CD4-positive, alpha-beta T cell treated with Interleukin-10 for 1 hour (primary cell): ENCODE measurements around the gene LGMN.
"Not testable (repeated sequence)": the region's sequence is repeated elsewhere in the genome, so short reads cannot be mapped to it uniquely, and the experiment has no call there.

ENCODE experiments used
- DNase-seq: peaks from one replicate; pipeline ENCODE4 v3.0.0-alpha.2; 2020

The LGMN gene

DNA sequence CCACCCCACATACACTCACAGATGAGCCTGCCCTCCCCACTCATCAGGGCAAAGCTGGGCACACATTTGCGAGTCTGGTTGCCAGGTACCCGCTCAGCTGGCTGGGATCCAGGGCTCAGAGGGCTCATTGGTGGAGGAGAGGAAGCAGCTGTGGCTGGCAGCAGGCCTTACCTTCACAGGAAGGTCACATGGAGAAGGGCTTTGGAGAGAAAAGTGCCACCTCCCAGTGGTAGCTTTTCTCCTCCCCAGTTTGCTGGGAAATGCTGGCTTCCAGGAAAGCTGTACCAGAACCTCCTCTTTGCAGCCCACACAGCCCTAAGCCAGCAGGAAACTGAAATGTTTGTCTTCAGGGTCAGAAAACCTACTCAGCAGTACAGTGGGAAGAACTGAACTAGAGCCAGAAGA, 55.6 kb downstream of the LGMN start:
- DNase-seq: peak; percentile 27

DNA sequence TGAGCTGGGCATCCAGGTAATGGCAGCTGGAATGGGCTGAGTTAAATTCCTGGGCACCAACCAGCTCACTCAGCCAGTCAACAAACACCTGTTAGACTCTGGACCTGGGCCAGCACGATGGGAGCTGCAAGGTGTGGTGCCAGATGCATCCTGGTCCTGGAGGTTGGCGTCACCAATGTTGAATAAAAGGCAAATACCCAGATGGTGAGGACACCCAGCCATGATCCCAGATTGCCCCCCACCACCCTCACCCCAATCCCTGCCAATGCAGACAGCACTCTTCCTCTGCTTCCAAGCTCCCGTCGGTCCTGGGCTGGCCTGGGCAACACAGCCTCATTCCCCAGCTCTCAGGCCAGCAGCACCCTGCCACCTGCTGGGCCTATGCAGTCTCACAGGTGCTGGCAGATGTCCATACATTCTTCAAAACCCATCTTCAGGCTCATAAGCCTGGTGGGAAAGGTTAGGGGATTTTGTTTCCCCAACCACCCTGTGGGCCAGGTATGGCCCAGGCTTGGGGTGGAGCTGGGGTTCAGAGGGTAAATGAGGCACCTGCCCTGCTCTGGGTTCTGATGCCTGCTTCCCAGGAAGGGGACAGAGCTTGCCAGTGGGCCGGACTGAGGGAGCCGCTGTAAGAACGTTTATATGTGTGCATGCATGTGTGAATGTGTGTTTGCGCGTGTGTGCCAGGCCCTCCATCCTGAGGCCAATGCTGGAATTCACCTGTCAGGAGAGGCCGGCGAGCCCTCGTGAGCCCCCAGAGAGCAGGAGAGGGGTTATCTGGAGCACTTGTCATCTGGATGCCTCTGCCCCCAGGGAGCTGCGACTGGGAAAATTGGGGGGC, 58.0 kb downstream of the LGMN start:
- DNase-seq: no peak

DNA sequence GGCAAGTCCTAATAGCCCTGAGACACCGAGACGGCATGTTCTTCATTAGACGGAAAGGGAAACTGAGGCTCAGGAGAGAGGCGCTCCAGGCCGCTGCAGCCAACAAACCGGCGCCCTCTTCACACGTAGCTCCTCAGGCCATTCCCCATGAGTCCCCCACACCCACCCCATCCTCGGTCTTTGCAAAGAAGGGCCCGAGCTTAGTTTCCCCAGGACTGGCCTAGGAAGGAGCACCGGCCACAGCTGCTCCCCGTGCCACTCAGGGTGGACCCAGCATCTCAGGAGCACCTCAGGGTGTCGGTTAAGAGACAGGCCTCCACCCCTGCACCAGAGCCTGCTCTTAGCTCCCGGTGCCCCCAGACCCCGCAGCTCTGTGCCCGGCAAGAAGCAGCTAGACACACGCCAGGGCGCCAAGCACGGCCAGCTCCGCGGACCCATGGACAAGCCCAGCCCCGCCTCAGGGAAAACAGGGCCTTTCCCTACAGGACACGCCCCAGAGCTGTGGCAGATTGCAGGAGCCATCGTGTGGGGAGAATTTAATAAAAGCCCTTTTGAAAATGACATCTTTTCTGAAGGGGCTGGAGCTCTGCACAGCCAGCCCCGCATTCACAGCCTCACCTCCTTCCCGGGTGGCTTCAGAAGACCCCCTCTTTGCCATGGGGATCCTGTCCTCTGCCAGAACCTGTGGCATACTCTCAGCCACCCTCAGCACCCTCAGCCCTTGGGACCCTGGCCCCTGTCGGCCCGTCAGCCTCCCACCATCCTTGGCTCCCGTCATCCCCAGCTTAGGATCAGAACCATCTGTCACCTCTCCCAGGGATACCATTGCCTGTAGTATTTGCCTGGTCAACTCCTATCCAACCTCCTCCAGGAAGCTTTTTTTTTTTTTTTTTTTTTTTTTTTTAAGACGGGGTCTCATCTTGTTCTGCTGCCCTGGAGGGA, 59.7 kb downstream of the LGMN start:
- no peak for DNase-seq

DNA sequence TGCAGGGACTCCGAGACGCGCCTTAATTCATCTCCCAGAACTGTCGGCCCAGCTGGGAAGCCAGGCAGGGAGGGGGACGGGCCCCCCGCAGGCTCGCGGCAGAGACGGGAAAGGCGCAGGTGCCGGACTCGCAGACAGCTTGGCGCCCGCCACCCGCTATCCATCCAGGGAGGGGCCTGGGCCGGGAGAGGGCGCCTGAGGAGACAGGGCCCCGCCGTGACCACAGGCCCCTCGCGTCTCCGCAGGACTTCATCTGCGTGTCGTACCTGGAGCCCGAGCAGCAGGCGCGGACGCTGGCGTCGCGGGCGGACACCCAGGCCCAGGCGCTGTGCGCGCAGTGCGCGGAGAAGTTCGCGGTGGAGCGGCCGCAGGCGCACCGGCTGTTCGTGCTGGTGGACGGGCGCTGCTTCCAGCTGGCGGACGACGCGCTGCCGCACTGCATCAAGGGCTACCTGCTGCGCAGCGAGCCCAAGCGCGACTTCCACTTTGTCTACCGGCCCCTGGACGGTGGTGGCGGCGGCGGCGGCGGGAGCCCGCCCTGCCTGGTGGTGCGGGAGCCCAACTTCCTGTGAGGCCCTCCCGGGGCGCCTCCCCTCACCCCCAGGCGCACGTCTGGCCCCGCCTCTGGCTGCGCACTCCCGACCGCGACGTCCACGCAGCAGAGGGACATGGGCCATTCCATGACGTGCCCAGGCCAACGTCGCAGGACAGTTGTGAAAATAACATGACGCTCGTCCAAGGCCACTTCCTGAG, 60.6 kb downstream of the LGMN start:
- DNase-seq: no peak

DNA sequence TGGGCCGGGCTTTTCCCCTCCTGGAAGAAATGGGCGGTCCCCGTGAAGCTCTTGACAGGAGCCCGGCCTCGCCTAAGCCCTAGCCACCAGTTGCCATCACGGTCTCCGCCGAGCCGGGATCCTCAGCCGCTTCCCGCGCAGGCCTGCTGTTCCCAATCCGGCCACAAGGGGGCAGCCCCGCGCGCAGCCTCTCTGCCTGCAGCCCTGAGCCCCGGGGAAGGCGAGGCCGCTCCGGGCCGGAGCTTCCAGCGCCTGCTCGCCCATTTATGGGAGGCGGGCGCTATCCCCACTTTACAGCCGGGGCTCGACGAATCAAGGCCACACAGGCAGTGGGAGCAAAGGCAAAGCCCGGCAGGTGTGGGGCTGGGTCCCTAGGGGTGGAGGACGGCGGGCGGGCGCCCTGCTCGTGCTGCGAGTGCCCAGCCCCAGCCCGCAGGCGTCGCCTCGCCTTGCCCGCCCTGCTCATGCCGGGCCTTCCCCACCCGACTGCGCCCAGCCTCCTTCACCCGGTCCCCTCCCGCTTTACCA, 61.5 kb downstream of the LGMN start:
- DNase-seq: peak; percentile 74

DNA sequence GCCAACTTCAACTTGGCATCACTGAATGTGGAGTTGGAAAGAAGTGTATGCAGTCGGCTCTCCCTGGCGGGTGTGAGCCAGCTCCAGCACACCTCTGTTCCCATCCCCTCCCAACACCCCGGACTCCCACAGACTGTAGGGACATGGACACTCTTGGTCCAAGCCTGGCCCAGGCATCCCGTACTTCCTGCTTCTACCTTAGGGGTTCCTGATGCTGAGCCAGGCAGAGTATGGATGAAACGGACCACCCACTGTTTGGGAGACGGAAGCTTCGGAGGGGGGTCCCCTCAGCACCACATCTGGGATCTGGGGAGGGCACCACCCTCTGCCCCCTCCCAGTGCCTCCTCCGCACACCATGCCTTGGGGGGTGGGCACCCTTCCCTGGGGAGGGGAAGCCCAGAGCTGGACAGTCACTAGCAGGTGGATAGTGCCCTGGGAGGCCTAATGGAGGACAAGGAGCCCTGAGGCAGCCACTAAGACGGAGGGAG, 62.0 kb downstream of the LGMN start:
- DNase-seq: no peak

DNA sequence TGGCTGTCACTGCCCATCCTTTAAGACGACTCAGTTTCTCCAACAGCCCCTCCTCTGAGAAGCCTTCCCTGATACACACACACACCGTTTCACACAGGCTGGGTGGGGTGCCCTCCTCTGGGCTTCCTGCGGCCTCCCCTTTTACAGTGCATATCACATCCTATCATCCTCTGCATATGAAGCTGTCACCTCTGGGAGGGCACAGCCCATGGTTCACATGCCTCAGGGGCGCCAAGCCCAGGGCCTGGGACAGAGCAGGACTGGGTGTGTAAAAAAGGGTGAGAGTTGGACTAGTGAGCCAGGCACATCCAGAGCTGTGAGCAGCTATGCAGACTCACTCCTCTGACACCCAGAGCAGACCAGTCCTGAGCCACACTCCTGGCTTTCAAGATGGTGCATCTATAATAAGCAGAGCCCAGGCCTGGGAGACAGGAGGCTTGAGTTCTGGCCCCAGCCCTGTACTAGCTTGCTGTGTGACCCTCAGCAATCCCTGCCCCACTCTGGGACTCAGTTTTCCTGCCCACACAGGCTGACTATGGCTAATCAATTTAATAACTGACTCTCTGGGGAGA, 62.6 kb downstream of the LGMN start:
- no peak for DNase-seq

DNA sequence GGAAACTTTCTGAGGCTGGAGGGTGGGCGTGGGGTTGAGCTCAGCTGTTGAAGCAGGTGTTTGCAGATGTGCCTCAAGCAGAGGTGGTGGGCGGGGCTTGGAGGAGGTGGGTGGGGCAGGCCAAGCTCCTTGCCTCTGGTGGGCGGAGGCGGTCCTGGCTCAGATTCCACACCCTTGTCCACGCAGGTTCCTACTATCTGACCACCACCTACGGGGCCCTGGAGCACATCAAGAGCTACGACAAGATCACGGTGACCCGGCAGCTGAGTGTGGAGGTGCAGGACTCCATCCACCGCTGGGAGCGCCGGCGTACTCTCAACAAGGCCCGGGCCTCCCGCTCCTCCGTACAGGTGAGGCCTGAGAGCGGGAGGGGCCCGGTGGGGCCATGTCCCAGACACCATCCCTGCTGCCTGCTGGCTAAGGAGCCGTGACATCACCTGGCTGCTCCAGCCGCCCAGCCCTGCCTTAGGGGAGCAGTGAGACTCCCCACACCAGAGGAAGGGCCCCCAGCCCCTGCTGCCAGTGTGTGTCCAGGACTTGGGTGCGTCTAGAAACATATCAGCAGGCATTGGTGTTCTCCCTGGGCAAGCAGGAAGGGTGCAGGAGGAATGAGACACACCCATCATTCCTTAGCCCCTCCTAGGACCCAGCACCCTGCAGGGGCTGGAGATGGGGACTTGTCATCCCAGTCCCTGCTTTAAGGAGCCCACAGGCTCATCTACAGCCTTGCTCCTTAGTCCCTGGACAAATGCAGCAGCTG, 63.4 kb downstream of the LGMN start:
- DNase-seq: no peak

DNA sequence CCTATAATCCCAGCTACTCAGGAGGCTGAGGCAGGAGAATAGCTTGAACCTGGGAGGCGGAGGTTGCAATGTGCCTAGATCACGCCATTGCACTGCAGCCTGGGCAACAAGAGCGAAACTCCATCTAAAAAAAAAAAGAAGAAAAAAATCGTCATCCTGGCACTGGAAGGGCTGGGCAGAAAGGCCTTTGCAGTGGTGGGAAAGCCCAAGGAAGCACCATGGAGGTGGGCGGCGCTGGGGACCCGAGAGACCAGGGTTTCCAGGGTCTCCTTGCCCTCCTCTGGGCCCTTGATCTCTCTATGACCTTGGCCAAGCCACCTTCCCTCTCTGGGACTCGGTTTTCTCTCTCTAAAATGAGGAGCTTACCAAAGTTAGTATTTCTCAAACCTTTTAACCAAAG, 65.4 kb downstream of the LGMN start:
- no peak for DNase-seq

DNA sequence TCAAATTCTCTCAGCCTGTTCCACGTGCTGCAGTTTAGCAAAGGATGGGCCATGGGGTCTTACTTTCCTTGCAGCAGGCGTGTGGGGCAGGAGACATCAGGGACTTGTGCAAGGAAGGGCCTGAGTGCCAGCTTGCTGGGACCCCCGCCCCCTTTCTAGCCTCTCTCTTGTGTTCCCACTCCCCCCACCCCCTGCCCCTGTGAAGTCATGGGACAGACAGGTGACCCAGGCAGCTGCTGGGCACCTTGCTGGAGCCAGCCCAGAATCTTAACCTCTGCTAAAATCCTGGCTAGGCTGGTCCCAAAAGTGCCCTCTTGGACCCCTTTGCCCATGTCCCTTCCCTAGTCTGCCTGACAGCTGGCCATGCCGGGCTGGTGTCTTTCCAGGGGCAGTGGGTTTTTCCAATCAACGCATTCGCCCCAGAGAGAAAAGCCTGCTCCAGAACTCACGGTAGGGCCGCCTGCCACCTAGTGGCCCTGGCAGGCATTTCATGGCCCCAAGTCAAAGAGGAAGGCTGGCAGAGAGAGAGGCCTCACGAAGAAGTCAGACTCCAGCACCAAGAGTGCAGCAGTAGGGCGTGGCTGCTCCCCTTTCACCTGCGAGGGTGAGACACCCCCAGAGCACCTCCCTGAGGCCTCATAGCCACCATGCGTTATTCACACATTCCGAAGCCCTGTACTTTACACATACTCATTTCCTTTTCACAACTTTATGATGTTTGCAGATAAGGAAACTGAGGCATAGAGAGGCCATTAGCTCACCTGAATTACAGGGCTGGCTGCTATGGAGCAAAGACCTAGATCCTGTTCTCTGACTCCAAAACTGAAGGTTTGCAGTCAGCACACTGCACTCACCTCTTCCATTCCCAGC, 67.4 kb downstream of the LGMN start:
- peak; percentile 81 for DNase-seq

DNA sequence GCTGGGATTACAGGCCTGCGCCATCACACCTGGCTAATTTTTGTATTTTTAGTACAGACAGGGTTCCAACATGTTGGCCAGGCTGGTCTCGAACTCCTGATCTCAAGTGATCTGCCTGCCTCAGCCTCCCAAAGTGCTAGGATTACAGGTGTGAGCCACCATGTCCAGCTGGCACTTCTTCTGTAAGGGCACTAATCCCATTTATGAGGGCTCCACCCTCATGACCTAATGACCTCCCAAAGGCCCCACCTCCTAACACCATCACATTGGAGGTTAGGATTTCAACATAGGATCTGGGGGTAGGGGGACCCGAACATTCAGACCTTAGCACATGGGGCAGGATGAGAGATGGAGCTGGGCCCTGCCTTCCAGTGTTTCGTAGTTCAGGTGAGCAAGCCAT, 68.1 kb downstream of the LGMN start:
- DNase-seq: not testable (repeated sequence)

DNA sequence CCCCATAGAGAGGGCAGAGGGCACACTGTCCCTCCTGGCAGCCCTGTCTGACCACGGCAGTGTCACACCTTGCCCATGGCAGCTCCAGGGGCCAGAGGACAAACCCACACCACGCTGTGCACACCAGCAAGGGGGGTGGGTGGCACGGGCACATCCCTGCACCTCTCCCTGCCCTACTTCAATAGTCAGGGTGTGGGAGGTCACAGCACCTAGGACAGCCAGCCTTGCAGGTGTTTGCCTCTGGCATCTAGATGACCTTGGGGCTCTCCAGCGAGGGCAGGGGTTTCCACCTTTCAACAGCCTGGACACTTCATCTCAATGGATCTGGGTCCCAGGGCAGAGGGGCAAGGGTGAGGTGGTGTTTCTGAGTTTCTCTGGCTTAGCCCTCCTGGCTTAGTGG, 69.2 kb downstream of the LGMN start:
- no peak for DNase-seq

DNA sequence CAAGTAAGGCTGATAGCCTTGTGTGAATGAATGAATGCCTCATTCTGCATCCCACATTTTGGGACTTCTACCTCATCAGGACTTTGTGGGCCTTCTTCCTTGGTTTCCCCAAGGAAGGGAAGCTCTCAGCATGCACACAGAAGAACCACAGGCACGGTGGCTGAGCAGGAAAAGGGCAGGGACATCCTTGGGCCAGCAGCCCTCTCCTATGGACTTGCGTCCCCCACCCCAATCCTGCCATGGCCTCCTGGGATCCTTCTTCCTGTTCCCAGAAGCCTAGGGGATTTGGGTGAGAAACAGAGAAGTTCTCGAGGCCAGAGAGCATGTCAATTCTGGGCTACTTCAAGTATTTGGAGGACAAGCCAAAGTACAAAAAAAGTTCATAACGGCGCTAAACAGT, 69.7 kb downstream of the LGMN start:
- no peak for DNase-seq

DNA sequence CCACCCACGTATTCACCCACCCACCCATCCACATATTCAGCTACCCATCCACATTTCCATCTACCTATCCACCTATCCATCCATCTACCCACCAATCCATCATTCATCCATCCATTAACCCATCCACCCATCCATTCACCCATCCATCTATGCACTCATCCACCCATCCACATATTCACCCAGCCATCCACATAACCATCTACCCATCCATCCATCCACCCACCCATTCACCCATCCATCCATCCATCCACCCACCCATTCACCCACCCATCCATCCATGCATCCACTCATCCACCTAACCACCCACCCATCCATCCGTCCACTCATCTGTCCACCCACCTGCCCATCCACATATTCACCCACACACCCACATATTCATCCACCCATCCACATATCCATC, 70.5 kb downstream of the LGMN start:
- DNase-seq: no peak

DNA sequence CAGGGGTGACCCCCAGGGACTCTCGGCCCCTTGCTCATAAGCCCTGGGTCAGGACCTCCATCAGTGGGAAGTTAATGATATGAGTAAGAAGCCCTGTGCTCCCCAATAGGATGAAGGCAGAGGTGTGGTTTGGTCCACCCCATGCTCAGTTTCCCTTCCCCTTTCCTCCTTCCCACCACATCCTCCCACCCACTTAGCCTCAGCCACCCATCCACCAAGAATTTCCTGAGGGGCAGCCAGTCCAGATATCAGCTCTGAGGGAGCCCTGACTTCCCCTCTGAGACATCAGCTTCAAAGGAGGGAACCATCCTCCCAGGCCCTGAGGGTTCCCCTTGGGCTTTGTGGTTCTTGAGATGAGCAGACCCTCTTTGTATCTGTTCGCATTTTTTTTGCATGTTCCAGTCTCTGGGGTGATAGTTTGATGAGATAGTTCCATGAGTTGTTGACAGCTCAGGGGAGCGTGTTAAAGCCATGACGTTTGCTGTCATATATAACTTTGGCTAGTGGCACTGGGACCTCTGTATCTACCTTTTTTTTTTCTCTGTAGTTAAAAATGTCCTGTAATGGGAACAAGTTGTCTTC, 71.2 kb downstream of the LGMN start:
- DNase-seq: no peak

DNA sequence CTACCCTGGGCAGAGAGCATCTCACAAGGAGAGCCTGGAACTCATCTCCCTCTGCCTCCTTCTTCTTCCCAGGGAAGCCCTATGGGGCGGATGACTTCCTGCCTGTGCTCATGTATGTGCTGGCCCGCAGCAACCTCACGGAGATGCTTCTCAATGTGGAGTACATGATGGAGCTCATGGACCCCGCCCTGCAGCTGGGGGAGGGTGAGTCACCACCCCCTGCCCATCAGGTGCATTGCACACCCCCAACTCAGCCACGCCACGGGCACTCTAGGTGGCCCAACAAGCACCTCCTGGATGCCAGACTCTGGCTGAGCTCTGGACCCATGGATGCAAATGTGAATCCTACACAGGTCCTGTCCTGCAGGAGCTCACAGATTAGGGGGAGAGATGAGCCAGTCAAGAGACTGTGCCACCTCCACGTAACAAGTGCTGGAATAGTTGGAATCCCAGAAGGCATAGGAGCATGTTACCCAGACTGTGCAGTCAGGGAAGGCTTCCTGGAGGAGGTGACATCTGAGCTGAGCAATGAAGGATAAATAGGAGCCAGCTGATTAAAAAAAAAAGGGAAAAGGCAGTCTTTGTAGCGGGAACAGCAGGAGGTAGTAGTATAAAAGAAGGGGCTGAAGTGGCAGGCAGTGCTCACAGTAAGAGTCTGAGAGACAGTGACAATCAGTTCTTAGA, 71.9 kb downstream of the LGMN start:
- DNase-seq: no peak

DNA sequence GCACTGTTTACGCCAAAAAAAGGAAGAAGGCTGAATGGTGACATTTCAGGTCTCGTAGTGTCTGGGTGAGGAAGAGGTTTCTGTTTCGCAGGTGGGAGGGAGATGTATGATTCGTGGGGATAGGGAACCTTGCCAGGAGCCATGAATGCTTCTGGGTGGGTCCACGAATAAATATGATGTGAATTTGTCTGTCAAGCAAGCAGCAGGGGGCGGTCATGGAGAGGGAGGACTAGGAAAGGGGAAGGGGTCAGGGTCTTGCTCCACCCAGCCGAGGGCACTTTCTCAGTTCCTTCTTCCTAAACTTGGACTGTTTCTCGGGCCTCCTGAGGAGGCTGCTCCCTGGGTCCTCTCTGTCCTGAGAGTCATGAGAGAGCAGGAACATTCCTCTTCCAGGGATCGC, 72.5 kb downstream of the LGMN start:
- DNase-seq: no peak

DNA sequence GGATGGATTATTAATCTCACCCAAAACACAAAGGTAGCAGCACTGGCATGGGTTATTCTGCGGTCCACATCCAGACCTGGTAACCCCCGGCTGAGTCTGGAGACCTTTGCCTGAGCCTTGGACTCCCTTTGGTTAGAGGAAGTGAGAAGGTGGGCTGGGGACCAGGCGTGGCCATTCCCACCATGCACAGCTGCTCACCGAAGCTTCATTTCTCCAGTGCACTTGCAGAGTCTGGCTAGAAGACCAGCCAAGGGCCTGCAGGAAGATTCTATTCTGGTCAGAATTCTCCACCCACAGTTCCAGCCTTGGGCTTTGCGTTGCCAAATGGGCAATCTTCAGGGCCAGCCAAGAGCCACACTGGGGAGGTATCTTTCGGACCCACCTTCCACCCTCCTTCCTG, 73.0 kb downstream of the LGMN start:
- DNase-seq: no peak

DNA sequence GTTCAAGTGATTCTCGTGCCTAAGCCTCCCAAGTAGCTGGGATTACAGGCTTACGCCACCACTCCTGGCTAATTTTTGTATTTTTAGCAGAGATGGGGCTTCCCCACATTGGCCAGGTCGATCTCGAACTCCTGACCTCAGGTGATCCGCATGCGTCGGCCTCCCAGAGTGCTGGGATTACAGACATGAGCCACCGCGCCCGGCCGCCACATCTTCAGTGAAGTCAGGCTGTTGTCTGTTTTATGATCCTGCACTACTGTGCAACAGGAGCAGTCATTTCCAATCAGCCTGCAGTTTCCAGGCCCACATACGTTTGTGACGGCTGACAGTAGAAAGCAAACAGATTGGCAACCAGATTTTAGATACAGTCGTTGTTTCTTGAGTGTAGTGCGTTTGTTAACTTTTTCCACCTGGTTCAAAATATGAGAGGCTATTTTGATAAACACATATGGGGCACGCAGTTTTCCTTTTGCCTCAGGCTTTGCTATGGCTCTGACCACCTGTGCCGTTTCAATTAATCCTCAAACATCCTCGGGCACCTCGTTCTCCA, 74.8 kb downstream of the LGMN start:
- DNase-seq: no peak
